ENCODE results near the gene CHGA.

DNA sequence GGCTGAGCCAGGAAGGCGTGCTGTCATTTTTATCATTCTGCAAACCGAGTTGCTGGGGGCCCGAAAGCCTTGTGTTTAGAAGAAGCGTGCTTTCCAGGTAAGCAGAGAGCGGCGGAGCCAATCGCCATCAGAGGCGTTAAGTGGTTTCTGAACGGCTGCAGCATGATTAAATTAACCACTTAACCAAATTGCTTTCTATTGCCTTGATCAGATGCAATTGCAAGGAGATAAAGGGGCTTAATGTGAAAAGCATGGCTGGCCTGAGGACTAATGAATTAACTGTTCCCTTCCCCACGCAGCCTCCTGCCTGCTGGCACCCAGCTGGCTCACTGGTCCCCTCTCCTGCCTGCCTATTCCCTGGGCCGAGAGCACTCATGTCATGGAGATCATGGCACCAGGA is 36.6 kb upstream of the CHGA start:
- TF ChIP-seq YY1 (IDR thresholded peaks at IDR 0.05): no peak
- TF ChIP-seq, protein P1, sequence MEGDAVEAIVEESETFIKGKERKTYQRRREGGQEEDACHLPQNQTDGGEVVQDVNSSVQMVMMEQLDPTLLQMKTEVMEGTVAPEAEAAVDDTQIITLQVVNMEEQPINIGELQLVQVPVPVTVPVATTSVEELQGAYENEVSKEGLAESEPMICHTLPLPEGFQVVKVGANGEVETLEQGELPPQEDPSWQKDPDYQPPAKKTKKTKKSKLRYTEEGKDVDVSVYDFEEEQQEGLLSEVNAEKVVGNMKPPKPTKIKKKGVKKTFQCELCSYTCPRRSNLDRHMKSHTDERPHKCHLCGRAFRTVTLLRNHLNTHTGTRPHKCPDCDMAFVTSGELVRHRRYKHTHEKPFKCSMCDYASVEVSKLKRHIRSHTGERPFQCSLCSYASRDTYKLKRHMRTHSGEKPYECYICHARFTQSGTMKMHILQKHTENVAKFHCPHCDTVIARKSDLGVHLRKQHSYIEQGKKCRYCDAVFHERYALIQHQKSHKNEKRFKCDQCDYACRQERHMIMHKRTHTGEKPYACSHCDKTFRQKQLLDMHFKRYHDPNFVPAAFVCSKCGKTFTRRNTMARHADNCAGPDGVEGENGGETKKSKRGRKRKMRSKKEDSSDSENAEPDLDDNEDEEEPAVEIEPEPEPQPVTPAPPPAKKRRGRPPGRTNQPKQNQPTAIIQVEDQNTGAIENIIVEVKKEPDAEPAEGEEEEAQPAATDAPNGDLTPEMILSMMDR (IDR thresholded peaks at IDR 0.05; ENCODE audit: low read depth, low read length, missing input control): no peak
- no peak for TF ChIP-seq RXRA (IDR thresholded peaks at IDR 0.05)
- TF ChIP-seq HNF4G (IDR thresholded peaks at IDR 0.05): no peak

Data from liver (tissue), 3 donors.